Ishikawa (cell line): ENCODE measurements around the gene THEM4.

ENCODE experiments used
- CEBPB ChIP-seq: IDR thresholded peaks from 2 replicates; pipeline ENCODE4 v1.6.1; 2012
- CREB1 ChIP-seq: IDR thresholded peaks from 2 replicates; pipeline ENCODE4 v1.6.1; 2012; ENCODE audit warnings: low read depth
- EGR1 ChIP-seq: IDR thresholded peaks from 2 replicates; pipeline ENCODE4 v1.6.1; 2012
- EP300 ChIP-seq: IDR thresholded peaks from 2 replicates; pipeline ENCODE4 v1.6.1; 2012; ENCODE audit warnings: borderline replicate concordance
- FOXM1 ChIP-seq: IDR thresholded peaks from 2 replicates; pipeline ENCODE4 v1.6.1; 2012; ENCODE audit warnings: low read depth, borderline replicate concordance
- NFIC ChIP-seq: IDR thresholded peaks from 2 replicates; pipeline ENCODE4 v1.6.1; 2012
- RAD21 ChIP-seq: IDR thresholded peaks from 2 replicates; pipeline ENCODE4 v1.6.1; 2012; ENCODE audit warnings: low read depth
- TAF1 ChIP-seq: IDR thresholded peaks from 2 replicates; pipeline ENCODE4 v1.6.1; 2012; ENCODE audit warnings: low read depth, mild to moderate bottlenecking
- TCF12 ChIP-seq: IDR thresholded peaks from 2 replicates; pipeline ENCODE4 v1.6.1; 2012; ENCODE audit warnings: low read depth
- TEAD4 ChIP-seq: IDR thresholded peaks from 2 replicates; pipeline ENCODE4 v1.6.1; 2012
- YY1 ChIP-seq: IDR thresholded peaks from 2 replicates; pipeline ENCODE4 v1.6.1; 2012; ENCODE audit warnings: low read depth
- ZBTB7A ChIP-seq: IDR thresholded peaks from 2 replicates; pipeline ENCODE4 v1.6.1; 2012; ENCODE audit warnings: low read depth
- TF ChIP-seq, protein P1 (sequence below): IDR thresholded peaks from 2 replicates; pipeline ENCODE4 v1.6.1; 2012
- TF ChIP-seq, protein P2 (sequence below): IDR thresholded peaks from 2 replicates; pipeline ENCODE4 v1.6.1; 2012; ENCODE audit warnings: low read depth, mild to moderate bottlenecking
- TF ChIP-seq, protein P3 (sequence below): IDR thresholded peaks from 2 replicates; pipeline ENCODE4 v1.6.1; 2012

Gene THEM4

GRCh38 chr1:151893176-151893924 is 16.0 kb downstream of the THEM4 start:
- TF ChIP-seq TAF1: no peak
- TF ChIP-seq, protein P1, sequence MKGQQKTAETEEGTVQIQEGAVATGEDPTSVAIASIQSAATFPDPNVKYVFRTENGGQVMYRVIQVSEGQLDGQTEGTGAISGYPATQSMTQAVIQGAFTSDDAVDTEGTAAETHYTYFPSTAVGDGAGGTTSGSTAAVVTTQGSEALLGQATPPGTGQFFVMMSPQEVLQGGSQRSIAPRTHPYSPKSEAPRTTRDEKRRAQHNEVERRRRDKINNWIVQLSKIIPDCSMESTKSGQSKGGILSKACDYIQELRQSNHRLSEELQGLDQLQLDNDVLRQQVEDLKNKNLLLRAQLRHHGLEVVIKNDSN: no peak
- no peak for TF ChIP-seq RAD21
- TF ChIP-seq CEBPB: no peak
- TF ChIP-seq, protein P2, sequence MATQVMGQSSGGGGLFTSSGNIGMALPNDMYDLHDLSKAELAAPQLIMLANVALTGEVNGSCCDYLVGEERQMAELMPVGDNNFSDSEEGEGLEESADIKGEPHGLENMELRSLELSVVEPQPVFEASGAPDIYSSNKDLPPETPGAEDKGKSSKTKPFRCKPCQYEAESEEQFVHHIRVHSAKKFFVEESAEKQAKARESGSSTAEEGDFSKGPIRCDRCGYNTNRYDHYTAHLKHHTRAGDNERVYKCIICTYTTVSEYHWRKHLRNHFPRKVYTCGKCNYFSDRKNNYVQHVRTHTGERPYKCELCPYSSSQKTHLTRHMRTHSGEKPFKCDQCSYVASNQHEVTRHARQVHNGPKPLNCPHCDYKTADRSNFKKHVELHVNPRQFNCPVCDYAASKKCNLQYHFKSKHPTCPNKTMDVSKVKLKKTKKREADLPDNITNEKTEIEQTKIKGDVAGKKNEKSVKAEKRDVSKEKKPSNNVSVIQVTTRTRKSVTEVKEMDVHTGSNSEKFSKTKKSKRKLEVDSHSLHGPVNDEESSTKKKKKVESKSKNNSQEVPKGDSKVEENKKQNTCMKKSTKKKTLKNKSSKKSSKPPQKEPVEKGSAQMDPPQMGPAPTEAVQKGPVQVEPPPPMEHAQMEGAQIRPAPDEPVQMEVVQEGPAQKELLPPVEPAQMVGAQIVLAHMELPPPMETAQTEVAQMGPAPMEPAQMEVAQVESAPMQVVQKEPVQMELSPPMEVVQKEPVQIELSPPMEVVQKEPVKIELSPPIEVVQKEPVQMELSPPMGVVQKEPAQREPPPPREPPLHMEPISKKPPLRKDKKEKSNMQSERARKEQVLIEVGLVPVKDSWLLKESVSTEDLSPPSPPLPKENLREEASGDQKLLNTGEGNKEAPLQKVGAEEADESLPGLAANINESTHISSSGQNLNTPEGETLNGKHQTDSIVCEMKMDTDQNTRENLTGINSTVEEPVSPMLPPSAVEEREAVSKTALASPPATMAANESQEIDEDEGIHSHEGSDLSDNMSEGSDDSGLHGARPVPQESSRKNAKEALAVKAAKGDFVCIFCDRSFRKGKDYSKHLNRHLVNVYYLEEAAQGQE: no peak
- TF ChIP-seq NFIC: no peak
- no peak for TF ChIP-seq TCF12
- TF ChIP-seq TEAD4: no peak
- no peak for TF ChIP-seq EGR1
- no peak for TF ChIP-seq FOXM1
- no peak for TF ChIP-seq YY1
- no peak for TF ChIP-seq CREB1
- TF ChIP-seq, protein P3, sequence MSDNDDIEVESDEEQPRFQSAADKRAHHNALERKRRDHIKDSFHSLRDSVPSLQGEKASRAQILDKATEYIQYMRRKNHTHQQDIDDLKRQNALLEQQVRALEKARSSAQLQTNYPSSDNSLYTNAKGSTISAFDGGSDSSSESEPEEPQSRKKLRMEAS: no peak
- TF ChIP-seq EP300: no peak
- TF ChIP-seq ZBTB7A: no peak

- no peak for TF ChIP-seq RAD21
- TF ChIP-seq, protein P1: no peak
- TF ChIP-seq EGR1: no peak
- no peak for TF ChIP-seq YY1
- no peak for TF ChIP-seq TCF12
- TF ChIP-seq, protein P3: no peak
- TF ChIP-seq ZBTB7A: no peak
- TF ChIP-seq TEAD4: no peak
- no peak for TF ChIP-seq NFIC
- TF ChIP-seq EP300: no peak
Observed at GRCh38 chr1:151892190-151892589, 17.1 kb downstream of the THEM4 start.

GRCh38 chr1:151891512-151891911 is 17.8 kb downstream of the THEM4 start:
- TF ChIP-seq TAF1 (no peak), CEBPB (no peak), TEAD4 (no peak), EP300 (no peak)
- TF ChIP-seq, protein P2: no peak
- TF ChIP-seq, protein P1: no peak
- TF ChIP-seq, protein P3: no peak

- TF ChIP-seq RAD21 (peak; percentile 61; the same call in 1 of the 2 replicates), YY1 (no peak)
Observed at GRCh38 chr1:151888972-151889570, 20.2 kb downstream of the THEM4 start.

DNA sequence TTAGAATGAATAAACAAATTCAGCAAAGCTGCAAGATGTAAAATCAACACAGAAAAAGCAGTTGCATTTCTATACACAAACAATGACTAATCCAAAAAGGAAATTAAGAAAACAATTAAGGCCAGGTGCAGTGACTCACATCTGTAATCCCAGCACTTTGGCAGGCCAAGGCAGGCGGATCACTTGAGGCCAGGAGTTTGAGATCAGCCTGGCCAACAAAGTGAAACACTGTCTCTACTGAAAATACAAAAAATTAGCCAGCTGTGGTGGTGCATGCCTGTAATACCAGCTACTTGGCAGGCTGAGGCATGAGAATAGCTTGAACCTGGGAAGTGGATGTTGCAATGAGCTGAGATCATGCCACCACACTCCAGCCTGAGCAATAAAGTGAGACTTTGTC is 22.3 kb downstream of the THEM4 start:
- no peak for TF ChIP-seq EP300

DNA sequence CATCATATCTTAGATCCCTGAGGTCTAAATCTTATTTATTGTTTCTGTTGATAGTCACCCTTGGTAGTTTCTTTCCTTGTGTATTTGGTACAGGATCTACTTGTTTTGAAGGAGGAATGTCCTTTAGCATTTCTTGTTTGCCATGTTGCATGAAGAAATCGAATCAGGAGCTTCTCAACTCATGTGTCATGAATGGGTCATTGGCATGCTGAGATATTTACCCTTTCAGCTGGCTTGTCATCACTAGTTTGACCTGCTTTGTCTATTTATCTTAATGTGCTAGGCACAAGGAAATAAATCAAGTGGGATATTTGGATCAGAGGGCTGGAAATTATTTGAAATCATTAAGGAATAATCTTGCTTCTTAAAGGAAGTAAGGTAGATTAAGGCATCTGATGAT is 23.8 kb downstream of the THEM4 start:
- TF ChIP-seq FOXM1 (no peak), EGR1 (no peak), YY1 (no peak), TEAD4 (no peak), CEBPB (no peak), ZBTB7A (no peak), TAF1 (no peak), CREB1 (no peak), NFIC (no peak), RAD21 (no peak), EP300 (no peak), TCF12 (no peak)
- TF ChIP-seq, protein P1: no peak
- TF ChIP-seq, protein P2: no peak
- TF ChIP-seq, protein P3: no peak
